CD14-positive monocyte (primary cell): ENCODE data around the gene CSPG5. TPM values are rescaled to one million over a fixed set of nuclear protein-coding genes. Genes with fewer than 3 reads are reported as not detected.

Experiments
- DNase-seq, 3 donors: peaks; one replicate each; pipeline ENCODE4 v3.0.0-alpha.2; 2011 to 2022
- H2AFZ ChIP-seq: 2 replicates; pipeline ENCODE4 v1.6.0; 2012; ENCODE audit warnings: mild to moderate bottlenecking, low read depth, low read length, inconsistent platforms; ENCODE audit not compliant: insufficient read depth, poor library complexity, severe bottlenecking
- H3K27ac ChIP-seq, 2 donors: 1 replicate in 1 of 2; 2 replicates in 1 of 2; pipeline ENCODE4 v1.5.1; 2012 to 2013; ENCODE audit warnings: low read length in 2 of 2, control low read depth in 1 of 2, inconsistent platforms in 1 of 2, low read depth in 1 of 2, mild to moderate bottlenecking in 1 of 2
- H3K27me3 ChIP-seq, 2 donors: one replicate each; pipeline versions ENCODE4 v1.6.0 to v1.6.1; 2011 to 2013; ENCODE audit warnings: low read length in 2 of 2; ENCODE audit not compliant: control insufficient read depth in 2 of 2, insufficient read depth in 2 of 2
- H3K36me3 ChIP-seq, 2 donors: replicated peaks in 1 of 2; 1 replicate in 1 of 2; 2 replicates in 1 of 2; pipeline versions ENCODE4 v1.5.1 to v1.6.1; 2012 to 2013; ENCODE audit warnings: low read length in 2 of 2, control low read depth in 1 of 2, inconsistent platforms in 1 of 2, mild to moderate bottlenecking in 1 of 2; ENCODE audit not compliant: insufficient read depth in 2 of 2, control insufficient read depth in 1 of 2
- H3K4me1 ChIP-seq, 2 donors: 1 replicate in 1 of 2; 2 replicates in 1 of 2; pipeline versions ENCODE4 v1.5.1 to v1.6.1; 2012 to 2013; ENCODE audit warnings: low read length in 2 of 2, control low read depth in 1 of 2, inconsistent platforms in 1 of 2, mild to moderate bottlenecking in 1 of 2, moderate library complexity in 1 of 2; ENCODE audit not compliant: insufficient read depth in 2 of 2, control insufficient read depth in 1 of 2
- H3K4me2 ChIP-seq: replicated peaks from 2 replicates; pipeline ENCODE3; 2012; ENCODE audit warnings: low read length, moderate library complexity, mild to moderate bottlenecking; ENCODE audit not compliant: poor library complexity, severe bottlenecking; ENCODE audit errors: extremely low read depth
- H3K4me3 ChIP-seq, 3 experiments: fragments of 200-600 bp in 1 of 3; sonication (generic) in 1 of 3; replicated peaks in 1 of 3; 1 replicate in 2 of 3; 2 replicates in 1 of 3; pipeline ENCODE4 v1.5.1; 2011 to 2013; ENCODE audit warnings: low read length in 3 of 3, mild to moderate bottlenecking in 3 of 3, control low read depth in 2 of 3, low read depth in 2 of 3, inconsistent platforms in 1 of 3, moderate library complexity in 1 of 3
- H3K79me2 ChIP-seq: 2 replicates; pipeline ENCODE4 v1.6.0; 2012; ENCODE audit warnings: mild to moderate bottlenecking, control low read depth, inconsistent platforms, low read length, moderate library complexity; ENCODE audit not compliant: insufficient read depth
- H3K9ac ChIP-seq: 2 replicates; pipeline ENCODE4 v1.6.0; 2017; ENCODE audit warnings: low read length, mild to moderate bottlenecking; ENCODE audit not compliant: insufficient read depth, poor library complexity, severe bottlenecking
- H3K9me3 ChIP-seq, 2 donors: replicated peaks in 1 of 2; 1 replicate in 1 of 2; 2 replicates in 1 of 2; pipeline versions ENCODE4 v1.5.1 to v1.6.1; 2012 to 2013; ENCODE audit warnings: low read length in 2 of 2, control low read depth in 1 of 2; ENCODE audit not compliant: control insufficient read depth in 1 of 2, insufficient read depth in 1 of 2
- H4K20me1 ChIP-seq: 2 replicates; pipeline ENCODE4 v1.6.0; 2012; ENCODE audit warnings: mild to moderate bottlenecking, low read length, control low read depth, moderate library complexity; ENCODE audit not compliant: insufficient read depth
- H3K27ac Mint-ChIP-seq, 7 donors: one replicate each; pipeline ENCODE4 v1.8.0; 2020; ENCODE audit warnings: mild to moderate bottlenecking in 7 of 7, mixed read lengths in 7 of 7, moderate library complexity in 6 of 7, inconsistent platforms in 2 of 7
- H3K27me3 Mint-ChIP-seq, 3 donors: one replicate each; pipeline ENCODE4 v1.8.0; 2021 to 2022; ENCODE audit warnings: low read depth in 3 of 3, mild to moderate bottlenecking in 3 of 3, mixed read lengths in 3 of 3, moderate library complexity in 3 of 3, inconsistent platforms in 1 of 3
- H3K36me3 Mint-ChIP-seq, 2 donors: one replicate each; pipeline ENCODE4 v1.8.0; 2020; ENCODE audit warnings: mixed read lengths in 2 of 2, inconsistent platforms in 1 of 2, mild to moderate bottlenecking in 1 of 2
- H3K4me1 Mint-ChIP-seq: one replicate; pipeline ENCODE4 v1.8.0; 2020; ENCODE audit warnings: mild to moderate bottlenecking, mixed read lengths
- H3K4me3 Mint-ChIP-seq, 2 donors: one replicate each; pipeline ENCODE4 v1.8.0; 2020; ENCODE audit warnings: mild to moderate bottlenecking in 2 of 2, mixed read lengths in 2 of 2, moderate library complexity in 1 of 2
- H3K9me3 Mint-ChIP-seq, 7 donors: one replicate each; pipeline ENCODE4 v1.8.0; 2020 to 2022; ENCODE audit warnings: mixed read lengths in 7 of 7, mild to moderate bottlenecking in 6 of 7, moderate library complexity in 6 of 7, inconsistent platforms in 2 of 7
- WGBS: methylation state at CpG from one replicate; pipeline ENCODE4 v1.1.5; 2013; ENCODE audit warnings: missing lambda C conversion rate; ENCODE audit not compliant: insufficient coverage; 5-methylcytosine and 5-hydroxymethylcytosine counted together
- intact Hi-C, 2 donors: fragments of 100-400 bp; cut with micrococcal nuclease; formaldehyde crosslinking; loops; one replicate each; pipeline versions ENCODE4 v1.15.0 to v1.15.1; 2023
- polyA plus RNA-seq, 3 donors: library from polyadenylated mRNA; depleted of rRNA in 1 of 3; unstranded in 2 of 3; stranded (reverse) in 1 of 3; fragments of 300-500 nt in 2 of 3; fragments of >200 nt in 1 of 3; fragmentation: Illumina TruSeq in 2 of 3; gene quantifications; 1 replicate in 2 of 3; 2 replicates in 1 of 3; pipeline ENCODE4 v1.2.3, GENCODE V29; 2012 to 2021
- TF ChIP-seq, protein P1 (sequence below): fragments of 200-600 bp; IDR thresholded peaks from one replicate; pipeline ENCODE4 v1.8.0; 2022; ENCODE audit warnings: antibody characterized with exemption, mild to moderate bottlenecking

CSPG5 gene
- polyA plus RNA-seq, 3 donors: not detected

DNA sequence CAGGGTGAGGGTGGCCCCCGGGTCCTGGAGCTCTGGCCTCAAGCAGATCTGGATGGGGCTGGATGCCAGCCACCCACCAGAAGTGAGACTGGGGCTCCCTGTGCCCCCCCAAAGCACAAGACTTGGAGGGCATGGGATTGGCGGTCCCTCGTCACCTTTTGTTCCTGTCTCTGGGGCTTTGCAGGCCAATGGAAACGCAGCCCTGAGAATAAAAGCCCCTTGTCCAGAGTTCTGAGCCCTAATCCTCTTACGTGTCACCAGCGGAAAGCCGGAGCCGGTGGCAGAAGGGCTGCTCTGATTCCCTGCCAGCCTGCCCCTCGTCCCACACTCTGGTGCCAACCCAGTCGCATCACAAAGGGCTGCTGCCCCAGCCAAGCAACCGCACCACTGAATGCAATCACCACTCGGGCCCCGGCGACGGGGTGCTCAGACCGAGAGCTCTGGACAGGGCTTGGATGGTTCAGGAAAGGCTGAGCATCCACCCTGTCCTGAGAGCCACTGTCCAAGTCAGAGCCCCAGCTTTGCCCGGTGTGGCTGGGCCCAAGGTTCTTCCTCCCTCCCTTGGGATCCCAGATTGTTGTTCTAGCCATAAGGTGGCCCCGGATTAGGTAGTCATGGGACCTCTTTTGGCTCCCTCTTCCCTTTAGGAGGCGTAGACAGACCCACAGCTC, 42.3 kb downstream of the CSPG5 start:
- no peak overlapping the region for H3K4me3 ChIP-seq
- no peaks in the 10 kb centered on the region for H3K36me3 ChIP-seq
- no peaks in the 10 kb centered on the region for H4K20me1 ChIP-seq
- no peak for DNase-seq
- 95% methylated on average over 17 of the region's 19 CpGs for WGBS
- H3K4me2 ChIP-seq: no peak overlapping the region
- no peak overlapping the region for H2AFZ ChIP-seq
- Mint-ChIP-seq H3K27me3 (peaks cover 4 to 15% (median 9%) of the 10 kb centered on the region in 3 donors), H3K27ac (no peak overlapping the region), H3K9me3 (peaks cover 0 to 3% (median 0%) of the 10 kb centered on the region in 7 donors), H3K4me1 (no peaks in the 10 kb centered on the region), H3K36me3 (no peaks in the 10 kb centered on the region), H3K4me3 (no peak overlapping the region)
- H3K79me2 ChIP-seq: no peaks in the 10 kb centered on the region
- H3K4me1 ChIP-seq: no peaks in the 10 kb centered on the region
- no peak overlapping the region for H3K27ac ChIP-seq
- no peak overlapping the region for H3K9ac ChIP-seq
- H3K9me3 ChIP-seq: no peaks in the 10 kb centered on the region
- H3K27me3 ChIP-seq: no peaks in the 10 kb centered on the region
- TF ChIP-seq, protein P1, sequence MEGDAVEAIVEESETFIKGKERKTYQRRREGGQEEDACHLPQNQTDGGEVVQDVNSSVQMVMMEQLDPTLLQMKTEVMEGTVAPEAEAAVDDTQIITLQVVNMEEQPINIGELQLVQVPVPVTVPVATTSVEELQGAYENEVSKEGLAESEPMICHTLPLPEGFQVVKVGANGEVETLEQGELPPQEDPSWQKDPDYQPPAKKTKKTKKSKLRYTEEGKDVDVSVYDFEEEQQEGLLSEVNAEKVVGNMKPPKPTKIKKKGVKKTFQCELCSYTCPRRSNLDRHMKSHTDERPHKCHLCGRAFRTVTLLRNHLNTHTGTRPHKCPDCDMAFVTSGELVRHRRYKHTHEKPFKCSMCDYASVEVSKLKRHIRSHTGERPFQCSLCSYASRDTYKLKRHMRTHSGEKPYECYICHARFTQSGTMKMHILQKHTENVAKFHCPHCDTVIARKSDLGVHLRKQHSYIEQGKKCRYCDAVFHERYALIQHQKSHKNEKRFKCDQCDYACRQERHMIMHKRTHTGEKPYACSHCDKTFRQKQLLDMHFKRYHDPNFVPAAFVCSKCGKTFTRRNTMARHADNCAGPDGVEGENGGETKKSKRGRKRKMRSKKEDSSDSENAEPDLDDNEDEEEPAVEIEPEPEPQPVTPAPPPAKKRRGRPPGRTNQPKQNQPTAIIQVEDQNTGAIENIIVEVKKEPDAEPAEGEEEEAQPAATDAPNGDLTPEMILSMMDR: no peak
- intact Hi-C loops: no loop called here

DNA sequence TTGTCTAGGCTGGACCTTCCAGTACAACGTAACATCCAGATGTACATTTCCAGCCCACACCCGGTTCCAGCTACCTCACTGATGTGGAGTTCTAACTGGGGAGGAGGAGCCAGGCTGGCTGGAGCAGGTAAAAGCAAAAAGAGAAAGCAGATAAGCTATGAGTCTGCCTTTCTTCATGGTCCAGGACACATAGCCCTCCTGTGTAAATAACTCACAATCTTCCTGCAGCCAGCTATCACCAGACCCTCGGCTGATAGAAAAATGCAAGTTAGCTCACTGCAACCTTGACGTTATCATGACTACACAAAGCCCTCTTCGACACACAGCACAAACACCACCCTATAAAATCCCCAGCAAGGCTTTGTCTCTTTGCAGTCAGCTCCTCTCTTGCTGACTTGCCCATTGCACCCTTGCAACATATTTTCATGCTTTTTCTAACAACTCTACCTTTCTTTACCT, 44.6 kb downstream of the CSPG5 start:
- Histone ChIP-seq H3K4me2 (no peak overlapping the region), H3K79me2 (no peaks in the 10 kb centered on the region), H3K27me3 (no peaks in the 10 kb centered on the region), H3K36me3 (no peaks in the 10 kb centered on the region), H2AFZ (no peak overlapping the region), H3K27ac (no peak overlapping the region), H3K4me3 (no peak overlapping the region), H4K20me1 (no peaks in the 10 kb centered on the region), H3K9me3 (no peaks in the 10 kb centered on the region), H3K9ac (no peak overlapping the region), H3K4me1 (no peaks in the 10 kb centered on the region)
- Mint-ChIP-seq H3K4me1 (no peaks in the 10 kb centered on the region), H3K4me3 (no peak overlapping the region), H3K27me3 (peaks cover 6 to 15% (median 7%) of the 10 kb centered on the region in 3 donors), H3K27ac (no peak overlapping the region), H3K36me3 (no peaks in the 10 kb centered on the region), H3K9me3 (peaks cover 0 to 3% (median under 1%) of the 10 kb centered on the region in 7 donors)
- TF ChIP-seq, protein P1: no peak
- 95% methylated on average over 4 of the region's 5 CpGs for WGBS
- intact Hi-C loops: no loop called here
- no peak for DNase-seq
